ENCODE measurements around the gene SPACA7. TPM values are rescaled to one million over a fixed set of nuclear protein-coding genes. Genes with fewer than 3 reads are reported as not detected.
A peak's percentile ranks its signal among the peaks of the same experiment; 100 is the strongest.

SPACA7 gene
- total RNA-seq, 2 experiments from 2014 or later: not detected

- ChIA-PET POLR2A (no interaction called here), CTCF (no interaction called here)
- peaks cover 5% of the 10 kb centered on the region for H3K9me3 Mint-ChIP-seq
- peaks cover 5% of the 10 kb centered on the region for H3K4me1 Mint-ChIP-seq (ENCODE audit: low read depth)
- intact Hi-C loops (cut with micrococcal nuclease): no loop called here
- no peak for DNase-seq
- H3K27ac Mint-ChIP-seq: no peak overlapping the region
- H3K36me3 Mint-ChIP-seq: no peaks in the 10 kb centered on the region
- H3K27me3 Mint-ChIP-seq: peaks cover 15% of the 10 kb centered on the region
- no peak overlapping the region for H3K4me3 Mint-ChIP-seq
These were observed 34.0 kb upstream of the SPACA7 start for GRCh38 chr13:112341976-112342735.

- H3K4me1 Mint-ChIP-seq (ENCODE audit: low read depth): peaks cover 5% of the 10 kb centered on the region
- POLR2A ChIA-PET: no interaction called here
- no peak for DNase-seq
- H3K9me3 Mint-ChIP-seq: no peaks in the 10 kb centered on the region
- no peak overlapping the region for H3K27ac Mint-ChIP-seq
- H3K4me3 Mint-ChIP-seq: no peak overlapping the region
- intact Hi-C loops (cut with micrococcal nuclease): no loop called here
- peaks cover 19% of the 10 kb centered on the region for H3K27me3 Mint-ChIP-seq
- CTCF ChIA-PET: no interaction called here
- no peaks in the 10 kb centered on the region for H3K36me3 Mint-ChIP-seq
These were observed 33.3 kb upstream of the SPACA7 start for GRCh38 chr13:112342841-112343361.

GRCh38 chr13:112343591-112343990 lies 32.6 kb upstream of the SPACA7 start:
- H3K27ac Mint-ChIP-seq: no peak overlapping the region
- no peak for DNase-seq
- intact Hi-C loops (cut with micrococcal nuclease): no loop called here
- POLR2A ChIA-PET: no interaction called here
- CTCF ChIA-PET: no interaction called here
- no peak overlapping the region for H3K4me3 Mint-ChIP-seq
- H3K9me3 Mint-ChIP-seq: no peaks in the 10 kb centered on the region
- peaks cover 21% of the 10 kb centered on the region for H3K27me3 Mint-ChIP-seq
- peaks cover 5% of the 10 kb centered on the region for H3K4me1 Mint-ChIP-seq (ENCODE audit: low read depth)
- H3K36me3 Mint-ChIP-seq: no peaks in the 10 kb centered on the region

GRCh38 chr13:112345826-112346172 lies 30.4 kb upstream of the SPACA7 start:
- H3K9me3 Mint-ChIP-seq: no peaks in the 10 kb centered on the region
- peaks cover 5% of the 10 kb centered on the region for H3K4me1 Mint-ChIP-seq (ENCODE audit: low read depth)
- peaks cover 21% of the 10 kb centered on the region for H3K27me3 Mint-ChIP-seq
- H3K27ac Mint-ChIP-seq: no peak overlapping the region
- no peaks in the 10 kb centered on the region for H3K36me3 Mint-ChIP-seq
- no peak overlapping the region for H3K4me3 Mint-ChIP-seq
- CTCF ChIA-PET: no interaction called here
- intact Hi-C loops (cut with micrococcal nuclease): no loop called here
- POLR2A ChIA-PET: no interaction called here
- no peak for DNase-seq

- Mint-ChIP-seq H3K9me3 (no peaks in the 10 kb centered on the region), H3K36me3 (no peaks in the 10 kb centered on the region), H3K4me3 (no peak overlapping the region), H3K27me3 (peaks cover 24% of the 10 kb centered on the region), H3K27ac (no peak overlapping the region), H3K4me1 (ENCODE audit: low read depth) (peaks cover 5% of the 10 kb centered on the region)
- intact Hi-C loops (cut with micrococcal nuclease): no loop called here
- POLR2A ChIA-PET: no interaction called here
- CTCF ChIA-PET: no interaction called here
- DNase-seq: peak; percentile 15
These were observed 29.8 kb upstream of the SPACA7 start for GRCh38 chr13:112346173-112346898.

- no peak overlapping the region for H3K27ac Mint-ChIP-seq
- H3K27me3 Mint-ChIP-seq: peaks cover 26% of the 10 kb centered on the region
- DNase-seq: no peak
- intact Hi-C loops (cut with micrococcal nuclease): no loop called here
- H3K36me3 Mint-ChIP-seq: no peaks in the 10 kb centered on the region
- no peak overlapping the region for H3K4me3 Mint-ChIP-seq
- CTCF ChIA-PET: no interaction called here
- no peaks in the 10 kb centered on the region for H3K9me3 Mint-ChIP-seq
- POLR2A ChIA-PET: no interaction called here
- peaks cover 5% of the 10 kb centered on the region for H3K4me1 Mint-ChIP-seq (ENCODE audit: low read depth)
These were observed 29.3 kb upstream of the SPACA7 start for GRCh38 chr13:112346899-112347229.

- ChIA-PET CTCF (no interaction called here), POLR2A (no interaction called here)
- Mint-ChIP-seq H3K4me3 (no peak overlapping the region), H3K4me1 (ENCODE audit: low read depth) (peaks cover 5% of the 10 kb centered on the region), H3K27me3 (peaks cover 26% of the 10 kb centered on the region), H3K9me3 (no peaks in the 10 kb centered on the region), H3K36me3 (no peaks in the 10 kb centered on the region), H3K27ac (no peak overlapping the region)
- DNase-seq: no peak
- intact Hi-C loops (cut with micrococcal nuclease): no loop called here
These were observed 28.2 kb upstream of the SPACA7 start for GRCh38 chr13:112347986-112348385.

GRCh38 chr13:112348642-112349345 lies 27.4 kb upstream of the SPACA7 start:
- no peak for DNase-seq
- Mint-ChIP-seq H3K27ac (no peak overlapping the region), H3K4me3 (no peak overlapping the region), H3K4me1 (ENCODE audit: low read depth) (peaks cover 5% of the 10 kb centered on the region), H3K9me3 (no peaks in the 10 kb centered on the region), H3K36me3 (no peaks in the 10 kb centered on the region), H3K27me3 (peaks cover 29% of the 10 kb centered on the region)
- CTCF ChIA-PET: no interaction called here
- intact Hi-C loops (cut with micrococcal nuclease): no loop called here
- POLR2A ChIA-PET: no interaction called here

- CTCF ChIA-PET: no interaction called here
These were observed 26.5 kb upstream of the SPACA7 start for GRCh38 chr13:112349681-112350080.

GRCh38 chr13:112350300-112350699 lies 25.9 kb upstream of the SPACA7 start:
- no peak overlapping the region for H3K27ac Mint-ChIP-seq
- ChIA-PET CTCF (no interaction called here), POLR2A (no interaction called here)
- no peak for DNase-seq
- intact Hi-C loops (cut with micrococcal nuclease): no loop called here
- H3K27me3 Mint-ChIP-seq: peaks cover 22% of the 10 kb centered on the region
- H3K36me3 Mint-ChIP-seq: no peaks in the 10 kb centered on the region
- no peak overlapping the region for H3K4me3 Mint-ChIP-seq
- peaks cover 5% of the 10 kb centered on the region for H3K4me1 Mint-ChIP-seq (ENCODE audit: low read depth)
- no peaks in the 10 kb centered on the region for H3K9me3 Mint-ChIP-seq

More at GRCh38 chr13:112349681-112350080, 26.5 kb upstream of the SPACA7 start:
- no peak overlapping the region for H3K4me3 Mint-ChIP-seq
- peaks cover 24% of the 10 kb centered on the region for H3K27me3 Mint-ChIP-seq
- H3K4me1 Mint-ChIP-seq (ENCODE audit: low read depth): peaks cover 5% of the 10 kb centered on the region
- DNase-seq: no peak
- intact Hi-C loops (cut with micrococcal nuclease): no loop called here
- H3K36me3 Mint-ChIP-seq: no peaks in the 10 kb centered on the region
- POLR2A ChIA-PET: no interaction called here
- H3K27ac Mint-ChIP-seq: no peak overlapping the region
- H3K9me3 Mint-ChIP-seq: no peaks in the 10 kb centered on the region

- H3K27ac Mint-ChIP-seq: no peak overlapping the region
- ChIA-PET POLR2A (no interaction called here), CTCF (no interaction called here)
- intact Hi-C loops (cut with micrococcal nuclease): no loop called here
- H3K36me3 Mint-ChIP-seq: no peaks in the 10 kb centered on the region
- no peaks in the 10 kb centered on the region for H3K9me3 Mint-ChIP-seq
- H3K27me3 Mint-ChIP-seq: peaks cover 16% of the 10 kb centered on the region
- DNase-seq: no peak
- H3K4me3 Mint-ChIP-seq: no peak overlapping the region
- H3K4me1 Mint-ChIP-seq (ENCODE audit: low read depth): no peaks in the 10 kb centered on the region
These were observed 24.3 kb upstream of the SPACA7 start for GRCh38 chr13:112351825-112352224.

- no peak overlapping the region for H3K4me3 Mint-ChIP-seq
- H3K9me3 Mint-ChIP-seq: peaks cover 10% of the 10 kb centered on the region
- intact Hi-C loops (cut with micrococcal nuclease): no loop called here
- POLR2A ChIA-PET: no interaction called here
- DNase-seq: no peak
- H3K36me3 Mint-ChIP-seq: no peaks in the 10 kb centered on the region
- CTCF ChIA-PET: no interaction called here
- H3K27me3 Mint-ChIP-seq: peaks cover 8% of the 10 kb centered on the region
- no peak overlapping the region for H3K27ac Mint-ChIP-seq
- no peaks in the 10 kb centered on the region for H3K4me1 Mint-ChIP-seq (ENCODE audit: low read depth)
These were observed 22.3 kb upstream of the SPACA7 start for GRCh38 chr13:112353856-112354255.

All from activated CD4-positive, alpha-beta memory T cell treated with anti-CD3 and anti-CD28 coated beads for 36 hours (primary cell).